KMS-11 (cell line): ENCODE measurements around the gene ZNF419.
A peak's percentile ranks its signal among the peaks of the same experiment; 100 is the strongest.

ENCODE experiments used
- H2AFZ ChIP-seq: fragments of 200-600 bp; sonication (generic); 2 replicates; pipeline ENCODE4 v1.6.1; 2016; ENCODE audit warnings: antibody characterized with exemption, mixed run types, low read depth
- H3K27ac ChIP-seq: fragments of 200-600 bp; sonication (generic); 2 replicates; pipeline ENCODE4 v1.6.1; 2016; ENCODE audit warnings: mild to moderate bottlenecking, mixed run types
- H3K27me3 ChIP-seq: fragments of 200-600 bp; sonication (generic); 2 replicates; pipeline ENCODE4 v1.6.1; 2017; ENCODE audit warnings: mild to moderate bottlenecking, low read depth, mixed run types, moderate library complexity; ENCODE audit not compliant: insufficient read depth
- H3K36me3 ChIP-seq: fragments of 200-600 bp; sonication (generic); 2 replicates; pipeline ENCODE4 v1.6.1; 2017; ENCODE audit warnings: mild to moderate bottlenecking, mixed run types; ENCODE audit not compliant: insufficient read depth
- H3K4me1 ChIP-seq: fragments of 200-600 bp; sonication (generic); 2 replicates; pipeline ENCODE4 v1.6.1; 2016; ENCODE audit warnings: mild to moderate bottlenecking, low read depth, mixed run types; ENCODE audit not compliant: poor library complexity, severe bottlenecking
- H3K4me2 ChIP-seq: fragments of 200-600 bp; sonication (generic); 2 replicates; pipeline ENCODE4 v1.7.0; 2016; ENCODE audit warnings: mild to moderate bottlenecking, mixed run types
- H3K4me3 ChIP-seq: fragments of 200-600 bp; sonication (generic); IDR thresholded peaks from 2 replicates; pipeline ENCODE4 v1.6.1; 2017; ENCODE audit warnings: low read depth, low read length, mixed read lengths; ENCODE audit not compliant: insufficient read depth
- H3K79me2 ChIP-seq: fragments of 200-600 bp; sonication (generic); 2 replicates; pipeline ENCODE4 v1.6.1; 2016; ENCODE audit warnings: low read depth, mixed run types; ENCODE audit not compliant: insufficient read depth
- H3K9ac ChIP-seq: fragments of 200-600 bp; sonication (generic); 2 replicates; pipeline ENCODE4 v1.6.1; 2016; ENCODE audit warnings: mild to moderate bottlenecking, mixed run types
- H4K20me1 ChIP-seq: fragments of 200-600 bp; sonication (generic); 2 replicates; pipeline ENCODE4 v1.6.1; 2016; ENCODE audit warnings: mild to moderate bottlenecking, mixed run types; ENCODE audit not compliant: insufficient read depth
- CTCF ChIP-seq: fragments of 200-600 bp; sonication (generic); conservative IDR thresholded peaks from 2 replicates; pipeline ENCODE4 v1.6.1; 2017; ENCODE audit warnings: low read depth, mild to moderate bottlenecking, antibody characterized with exemption, low read length, moderate library complexity, mixed read lengths

ZNF419 gene

GRCh38 chr19:57443121-57443696 lies 44.3 kb upstream of the ZNF419 start:
- Histone ChIP-seq H2AFZ (no peak overlapping the region), H3K4me1 (no peaks in the 10 kb centered on the region), H3K4me2 (no peak overlapping the region), H3K36me3 (peaks cover 19% of the 10 kb centered on the region; the same call in 1 of the 2 replicates), H4K20me1 (no peaks in the 10 kb centered on the region), H3K79me2 (no peaks in the 10 kb centered on the region; the same call in 1 of the 2 replicates), H3K4me3 (no peak overlapping the region), H3K27me3 (no peaks in the 10 kb centered on the region), H3K9ac (no peak overlapping the region), H3K27ac (no peak overlapping the region)
- TF ChIP-seq CTCF: no peak

DNA sequence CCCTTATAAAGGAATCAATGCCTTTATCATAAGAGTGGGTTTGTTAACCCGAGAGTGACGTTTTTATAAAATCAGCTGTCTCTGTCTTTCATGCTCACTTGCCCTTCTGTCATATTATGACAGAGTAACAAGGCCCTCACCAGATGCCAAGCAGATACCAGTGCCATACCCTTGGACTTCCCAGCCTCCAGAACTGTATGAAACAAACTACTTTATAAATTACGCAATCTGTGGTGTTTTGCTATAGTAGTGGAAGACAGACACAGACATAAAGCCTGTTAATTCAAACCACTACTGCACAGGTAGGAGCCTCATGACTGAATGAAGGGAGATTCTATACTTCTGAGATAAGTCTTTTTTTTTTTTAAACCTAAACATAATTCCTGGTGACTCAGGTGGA lies 35.2 kb upstream of the ZNF419 start:
- Histone ChIP-seq H3K4me2 (no peak overlapping the region), H2AFZ (no peak overlapping the region), H3K36me3 (no peaks in the 10 kb centered on the region), H3K27me3 (no peaks in the 10 kb centered on the region), H3K9ac (no peak overlapping the region), H4K20me1 (no peaks in the 10 kb centered on the region), H3K4me1 (no peaks in the 10 kb centered on the region), H3K27ac (no peak overlapping the region), H3K79me2 (no peaks in the 10 kb centered on the region), H3K4me3 (no peak overlapping the region)
- no peak for TF ChIP-seq CTCF

- no peak overlapping the region for H3K27ac ChIP-seq
Observed at GRCh38 chr19:57465680-57466381, 21.7 kb upstream of the ZNF419 start.

GRCh38 chr19:57466489-57466888 lies 21.1 kb upstream of the ZNF419 start:
- TF ChIP-seq CTCF: no peak
- no peak overlapping the region for H3K4me3 ChIP-seq
- no peak overlapping the region for H3K4me2 ChIP-seq
- no peaks in the 10 kb centered on the region for H3K79me2 ChIP-seq
- H2AFZ ChIP-seq: no peak overlapping the region
- H3K9ac ChIP-seq: no peak overlapping the region
- H3K27ac ChIP-seq: no peak overlapping the region
- H3K27me3 ChIP-seq: no peaks in the 10 kb centered on the region
- H4K20me1 ChIP-seq: no peaks in the 10 kb centered on the region
- H3K4me1 ChIP-seq: no peaks in the 10 kb centered on the region
- no peaks in the 10 kb centered on the region for H3K36me3 ChIP-seq

More at GRCh38 chr19:57465680-57466381, 21.7 kb upstream of the ZNF419 start:
- H3K4me1 ChIP-seq: no peaks in the 10 kb centered on the region
- no peaks in the 10 kb centered on the region for H3K36me3 ChIP-seq
- H3K4me2 ChIP-seq: no peak overlapping the region
- H3K4me3 ChIP-seq: no peak overlapping the region
- TF ChIP-seq CTCF: peak; percentile 67
- no peak overlapping the region for H2AFZ ChIP-seq
- no peaks in the 10 kb centered on the region for H4K20me1 ChIP-seq
- no peaks in the 10 kb centered on the region for H3K27me3 ChIP-seq
- no peak overlapping the region for H3K9ac ChIP-seq
- H3K79me2 ChIP-seq: no peaks in the 10 kb centered on the region
